NCI-H82 treated with DMSO at 0.1 percent for 48 hours (cell line): ENCODE data around the gene VARS1.
"Not testable (repeated sequence)": the region's sequence is repeated elsewhere in the genome, so short reads cannot be mapped to it uniquely, and the experiment has no call there.

Experiments
- DNase-seq: peaks from one replicate; lab custom pipeline; 2025; ENCODE audit not compliant: unreplicated experiment; lab: John Stamatoyannopoulos, UW

VARS1 gene

GRCh38 chr6:31822036-31822821, 26.7 kb upstream of the VARS1 start:
- DNase-seq: no peak

- DNase-seq: peak; percentile 42
Observed at GRCh38 chr6:31821301-31822035, 25.9 kb upstream of the VARS1 start.

- DNase-seq: not testable (repeated sequence)
Observed at GRCh38 chr6:31820399-31820798, 24.8 kb upstream of the VARS1 start.

- no peak for DNase-seq
Observed at GRCh38 chr6:31819871-31820299, 24.3 kb upstream of the VARS1 start.

- DNase-seq: not testable (repeated sequence)
Observed at GRCh38 chr6:31817929-31818511, 22.5 kb upstream of the VARS1 start.

- not testable (repeated sequence) for DNase-seq
Observed at GRCh38 chr6:31817133-31817928, 21.8 kb upstream of the VARS1 start.

DNA sequence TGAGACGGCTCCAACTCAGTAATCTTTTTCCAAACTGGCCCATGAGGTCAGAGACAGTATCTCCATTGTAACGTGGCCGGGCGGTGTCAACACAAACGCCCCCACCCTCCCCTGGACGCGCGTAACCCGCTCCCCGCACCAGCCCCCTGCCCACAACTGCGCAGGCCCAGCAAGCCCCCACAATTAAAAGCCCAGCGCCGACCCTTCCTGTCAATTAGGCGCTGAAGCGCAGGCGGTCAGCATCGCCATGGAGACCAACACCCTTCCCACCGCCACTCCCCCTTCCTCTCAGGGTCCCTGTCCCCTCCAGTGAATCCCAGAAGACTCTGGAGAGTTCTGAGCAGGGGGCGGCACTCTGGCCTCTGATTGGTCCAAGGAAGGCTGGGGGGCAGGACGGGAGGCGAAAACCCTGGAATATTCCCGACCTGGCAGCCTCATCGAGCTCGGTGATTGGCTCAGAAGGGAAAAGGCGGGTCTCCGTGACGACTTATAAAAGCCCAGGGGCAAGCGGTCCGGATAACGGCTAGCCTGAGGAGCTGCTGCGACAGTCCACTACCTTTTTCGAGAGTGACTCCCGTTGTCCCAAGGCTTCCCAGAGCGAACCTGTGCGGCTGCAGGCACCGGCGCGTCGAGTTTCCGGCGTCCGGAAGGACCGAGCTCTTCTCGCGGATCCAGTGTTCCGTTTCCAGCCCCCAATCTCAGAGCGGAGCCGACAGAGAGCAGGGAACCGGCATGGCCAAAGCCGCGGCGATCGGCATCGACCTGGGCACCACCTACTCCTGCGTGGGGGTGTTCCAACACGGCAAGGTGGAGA, 19.7 kb upstream of the VARS1 start, which contains the start of the genes HSPA1A and HSPA1L:
HSPA1A (plus strand) TSS at position 519 of the 814 bp plus-strand sequence; CDS start at position 733, 214 bp downstream.
HSPA1L (minus strand) TSS at position 259 of the 814 bp plus-strand sequence. CDS start 3,311 bp downstream, outside the sequence.
- DNase-seq: peak; percentile 96

DNA sequence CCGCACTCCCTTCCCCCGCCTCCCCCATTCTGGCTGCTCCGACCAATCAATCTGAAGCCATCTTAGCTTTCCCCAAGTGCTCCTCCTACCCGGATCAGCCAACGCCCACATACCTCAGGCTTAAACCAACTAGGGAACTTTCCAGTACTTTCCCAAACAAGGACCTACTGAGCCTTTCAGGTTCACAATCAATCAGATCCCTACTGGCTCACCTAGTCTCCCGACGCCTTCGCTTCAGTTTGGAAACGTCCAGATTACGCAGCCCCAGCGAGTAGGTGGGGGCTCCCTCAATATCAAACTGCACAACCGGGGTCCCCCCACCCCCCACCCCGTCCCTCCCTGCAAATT, 19.1 kb upstream of the VARS1 start:
- DNase-seq: peak; percentile 98

DNA sequence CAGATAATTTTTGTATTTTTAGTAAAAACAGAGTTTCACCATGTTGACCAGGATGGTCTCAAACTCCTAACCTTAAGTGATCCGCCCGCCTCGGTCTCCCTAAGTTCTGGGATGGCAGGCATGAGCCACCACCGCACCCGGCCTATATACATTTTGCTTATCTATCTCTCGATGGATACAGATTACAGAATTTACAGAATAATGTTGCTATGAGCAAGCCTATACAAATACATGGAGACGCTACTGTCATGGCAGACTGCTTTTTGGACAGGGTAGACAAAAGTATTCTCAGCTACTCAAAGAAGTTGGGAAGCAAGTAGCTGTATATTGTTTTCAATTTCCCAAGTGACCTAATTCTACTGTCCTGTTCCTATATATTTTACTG, 17.9 kb upstream of the VARS1 start:
- no peak for DNase-seq

GRCh38 chr6:31811645-31812044, 16.1 kb upstream of the VARS1 start:
- no peak for DNase-seq

- not testable (repeated sequence) for DNase-seq
Observed at GRCh38 chr6:31808599-31808998, 13.0 kb upstream of the VARS1 start.

- DNase-seq: peak; percentile 92
Observed at GRCh38 chr6:31806470-31807272, 11.1 kb upstream of the VARS1 start, which contains the start of gene LSM2. LSM2 (minus strand) TSS chr6:31806966; CDS start chr6:31806757, 209 bp downstream.

- DNase-seq: no peak
Observed at GRCh38 chr6:31805939-31806469, 10.5 kb upstream of the VARS1 start.

DNA sequence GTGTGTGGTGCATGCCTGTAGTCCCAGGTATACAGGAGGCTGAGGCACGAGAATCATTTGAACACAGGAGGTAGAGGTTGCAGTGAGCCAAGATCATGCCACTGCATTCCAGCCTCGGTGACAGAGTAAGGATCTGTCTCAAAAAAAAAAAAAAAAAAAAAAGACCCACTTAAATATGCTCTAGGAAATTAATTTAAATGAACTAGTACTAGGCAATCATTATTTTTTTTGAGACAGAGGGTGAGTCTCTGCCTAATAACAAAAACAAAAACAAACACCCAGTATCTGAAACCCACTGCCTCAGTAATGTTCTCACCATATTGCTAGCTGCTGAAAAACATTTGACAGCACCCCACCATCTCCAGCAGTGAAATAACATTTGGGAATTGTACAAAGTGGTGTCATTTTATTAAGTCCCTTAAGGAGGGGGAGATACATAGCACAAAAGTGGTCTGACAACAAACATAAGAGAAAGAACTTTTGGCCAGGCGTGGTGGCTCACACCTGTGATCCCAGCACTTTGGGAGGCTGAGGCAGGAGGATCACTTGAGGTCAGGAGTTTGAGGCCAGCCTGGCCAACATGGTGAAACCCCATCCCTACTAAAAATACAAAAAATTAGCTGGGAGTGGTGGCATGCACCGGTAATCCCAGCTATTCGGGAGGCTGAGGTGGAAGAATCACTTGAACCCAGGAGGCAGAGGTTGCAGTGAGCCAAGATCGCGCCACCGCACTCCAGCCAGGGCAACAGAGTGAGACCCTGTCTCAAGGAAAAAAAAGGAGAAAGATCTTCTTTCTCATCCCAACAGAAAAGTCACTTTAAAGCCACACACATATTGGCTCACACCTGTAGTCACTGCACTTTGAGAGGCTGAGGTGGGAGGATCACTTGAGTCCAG, 5.7 kb upstream of the VARS1 start:
- not testable (repeated sequence) for DNase-seq

DNA sequence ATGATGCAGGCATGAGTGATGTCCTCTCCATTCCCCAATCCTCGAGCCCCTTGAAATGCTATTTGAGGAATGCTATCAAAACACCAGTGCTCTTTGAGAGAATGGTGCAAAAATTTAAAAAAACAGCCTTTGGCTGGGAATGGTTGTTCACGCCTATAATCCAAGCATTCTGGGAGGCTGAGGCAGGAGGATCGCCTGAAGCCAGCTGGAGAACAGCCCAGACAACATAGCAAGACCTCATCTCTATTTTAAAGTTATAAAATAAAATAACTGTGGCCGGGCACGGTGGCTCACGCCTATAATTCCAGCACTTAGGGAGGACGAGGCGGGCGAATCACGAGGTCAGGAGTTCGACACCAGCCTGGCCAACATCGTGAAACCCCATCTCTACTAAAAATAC, 4.2 kb upstream of the VARS1 start:
- no peak for DNase-seq

DNA sequence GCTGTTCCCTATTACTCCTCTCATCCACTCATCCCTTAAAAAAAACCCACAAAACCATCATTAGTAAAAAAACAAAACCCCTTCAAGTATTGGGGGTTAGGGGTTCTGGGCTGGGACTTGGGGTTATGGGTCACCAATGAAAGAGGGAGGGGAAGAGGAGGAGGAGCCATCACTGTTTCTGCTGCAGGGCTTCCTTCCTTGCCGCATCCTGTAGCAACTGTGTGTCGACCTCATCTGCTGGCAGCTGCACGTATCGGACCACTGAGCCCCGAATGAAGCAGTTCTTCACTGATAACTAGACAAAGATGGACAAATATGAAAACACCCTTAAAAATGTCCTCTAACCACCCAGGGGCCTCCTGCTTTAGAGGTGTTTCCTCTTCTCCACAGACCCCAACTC, 2.0 kb upstream of the VARS1 start:
- no peak for DNase-seq

- DNase-seq: no peak
Observed at GRCh38 chr6:31796993-31797385, 1.4 kb upstream of the VARS1 start.
